ENCODE measurements around the gene FNDC3A. TPM values are rescaled to one million over a fixed set of nuclear protein-coding genes. Genes with fewer than 3 reads are reported as not detected.

FNDC3A gene, protein sequence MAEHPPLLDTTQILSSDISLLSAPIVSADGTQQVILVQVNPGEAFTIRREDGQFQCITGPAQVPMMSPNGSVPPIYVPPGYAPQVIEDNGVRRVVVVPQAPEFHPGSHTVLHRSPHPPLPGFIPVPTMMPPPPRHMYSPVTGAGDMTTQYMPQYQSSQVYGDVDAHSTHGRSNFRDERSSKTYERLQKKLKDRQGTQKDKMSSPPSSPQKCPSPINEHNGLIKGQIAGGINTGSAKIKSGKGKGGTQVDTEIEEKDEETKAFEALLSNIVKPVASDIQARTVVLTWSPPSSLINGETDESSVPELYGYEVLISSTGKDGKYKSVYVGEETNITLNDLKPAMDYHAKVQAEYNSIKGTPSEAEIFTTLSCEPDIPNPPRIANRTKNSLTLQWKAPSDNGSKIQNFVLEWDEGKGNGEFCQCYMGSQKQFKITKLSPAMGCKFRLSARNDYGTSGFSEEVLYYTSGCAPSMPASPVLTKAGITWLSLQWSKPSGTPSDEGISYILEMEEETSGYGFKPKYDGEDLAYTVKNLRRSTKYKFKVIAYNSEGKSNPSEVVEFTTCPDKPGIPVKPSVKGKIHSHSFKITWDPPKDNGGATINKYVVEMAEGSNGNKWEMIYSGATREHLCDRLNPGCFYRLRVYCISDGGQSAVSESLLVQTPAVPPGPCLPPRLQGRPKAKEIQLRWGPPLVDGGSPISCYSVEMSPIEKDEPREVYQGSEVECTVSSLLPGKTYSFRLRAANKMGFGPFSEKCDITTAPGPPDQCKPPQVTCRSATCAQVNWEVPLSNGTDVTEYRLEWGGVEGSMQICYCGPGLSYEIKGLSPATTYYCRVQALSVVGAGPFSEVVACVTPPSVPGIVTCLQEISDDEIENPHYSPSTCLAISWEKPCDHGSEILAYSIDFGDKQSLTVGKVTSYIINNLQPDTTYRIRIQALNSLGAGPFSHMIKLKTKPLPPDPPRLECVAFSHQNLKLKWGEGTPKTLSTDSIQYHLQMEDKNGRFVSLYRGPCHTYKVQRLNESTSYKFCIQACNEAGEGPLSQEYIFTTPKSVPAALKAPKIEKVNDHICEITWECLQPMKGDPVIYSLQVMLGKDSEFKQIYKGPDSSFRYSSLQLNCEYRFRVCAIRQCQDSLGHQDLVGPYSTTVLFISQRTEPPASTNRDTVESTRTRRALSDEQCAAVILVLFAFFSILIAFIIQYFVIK
- 26.2 and 34.2 TPM in 2 replicates for total RNA-seq (2014; rRNA removed; shearing (Covaris generic))

DNA sequence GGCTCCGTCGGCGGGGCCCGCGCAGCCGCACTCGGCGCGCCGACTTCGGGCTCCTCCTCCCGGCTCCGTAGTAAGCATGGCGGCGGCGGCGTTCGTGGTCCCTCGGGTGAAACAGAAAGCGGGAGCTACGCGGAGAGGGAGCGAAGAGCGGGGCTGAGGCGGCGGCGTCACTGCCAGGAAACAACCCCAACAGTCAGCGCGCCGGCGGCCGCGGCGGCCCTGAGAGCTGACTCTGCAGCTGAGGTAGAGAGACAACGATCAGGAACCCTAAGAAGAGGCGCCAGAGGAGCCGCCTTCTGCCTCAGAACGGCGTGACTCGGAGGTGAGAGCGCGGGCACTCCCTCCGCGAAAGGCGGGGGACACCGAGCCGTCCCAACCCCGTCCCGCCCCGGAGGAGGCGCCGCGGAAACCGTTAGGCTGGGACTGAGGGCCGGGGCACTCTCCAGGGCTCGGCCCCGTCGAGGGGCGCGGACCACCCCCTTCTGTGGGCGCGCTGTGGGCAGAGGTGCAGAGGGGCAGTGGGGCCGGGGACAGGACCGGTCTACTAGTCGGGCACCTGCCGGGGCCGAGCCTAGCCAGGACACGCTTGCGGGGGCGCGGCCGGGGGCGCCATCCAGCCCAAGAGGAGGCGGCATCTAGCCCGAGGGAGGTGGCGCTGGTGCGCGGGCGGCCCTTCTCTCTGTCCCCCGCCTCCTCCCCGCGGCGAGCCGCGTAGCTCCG is at the start of gene FNDC3A:
Gene FNDC3A (plus strand): TSS at position 57 of the 720 bp plus-strand sequence. CDS start 30,279 bp downstream, outside the sequence.
- DNase-seq (ENCODE audit: low read depth), result peak; percentile 82

DNA sequence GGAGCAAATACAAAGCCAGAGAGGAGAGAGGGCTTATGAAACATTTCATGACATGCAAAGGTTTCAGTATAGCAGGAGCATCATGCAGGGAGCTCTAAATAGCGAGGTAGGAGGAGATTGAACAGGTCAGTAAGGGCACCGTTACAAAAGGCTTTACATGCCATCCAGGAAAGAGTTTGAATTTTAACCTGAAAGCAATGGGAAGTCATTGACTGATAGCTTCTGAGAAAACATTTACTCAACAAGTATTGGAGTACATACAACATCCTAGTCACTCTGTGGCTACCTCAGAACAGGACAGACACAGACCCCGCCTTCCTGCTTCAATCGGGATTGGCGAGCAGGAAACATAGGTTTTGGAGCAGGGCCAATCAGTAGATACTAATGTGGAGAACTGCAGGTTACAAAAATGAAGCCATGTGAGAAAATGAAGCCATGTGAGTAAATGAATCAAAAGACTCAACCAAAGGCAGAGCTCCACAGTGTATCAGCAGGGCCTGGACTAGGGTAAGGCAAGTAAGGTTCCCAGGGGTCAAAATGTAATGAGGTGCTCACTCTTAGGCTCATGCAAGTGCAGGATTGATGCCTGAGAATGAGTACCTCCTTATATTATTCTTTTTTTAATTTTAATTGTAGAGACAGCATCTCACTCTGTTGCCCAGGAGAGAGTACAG is 46.8 kb upstream of the FNDC3A start:
- no peak for DNase-seq (ENCODE audit: low read depth)

DNA sequence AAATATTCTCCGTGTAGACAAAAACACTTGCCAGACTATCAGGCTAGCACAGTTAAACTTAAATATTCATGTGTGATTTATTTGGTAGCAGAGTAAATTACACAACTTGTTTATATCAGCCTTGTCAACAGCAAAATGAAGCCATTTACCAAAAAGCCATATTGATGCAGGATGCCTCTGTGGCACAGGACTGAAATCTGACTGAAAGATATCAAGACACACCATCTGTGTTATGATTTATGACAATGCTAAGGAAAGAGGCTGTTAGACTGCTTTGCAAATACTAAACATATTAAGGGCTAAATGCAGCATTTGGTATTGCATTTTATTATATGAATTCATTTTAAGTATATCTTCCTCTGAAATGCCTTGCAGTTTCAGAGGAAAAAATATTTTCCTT is 44.8 kb upstream of the FNDC3A start:
- no peak for DNase-seq (ENCODE audit: low read depth)

DNA sequence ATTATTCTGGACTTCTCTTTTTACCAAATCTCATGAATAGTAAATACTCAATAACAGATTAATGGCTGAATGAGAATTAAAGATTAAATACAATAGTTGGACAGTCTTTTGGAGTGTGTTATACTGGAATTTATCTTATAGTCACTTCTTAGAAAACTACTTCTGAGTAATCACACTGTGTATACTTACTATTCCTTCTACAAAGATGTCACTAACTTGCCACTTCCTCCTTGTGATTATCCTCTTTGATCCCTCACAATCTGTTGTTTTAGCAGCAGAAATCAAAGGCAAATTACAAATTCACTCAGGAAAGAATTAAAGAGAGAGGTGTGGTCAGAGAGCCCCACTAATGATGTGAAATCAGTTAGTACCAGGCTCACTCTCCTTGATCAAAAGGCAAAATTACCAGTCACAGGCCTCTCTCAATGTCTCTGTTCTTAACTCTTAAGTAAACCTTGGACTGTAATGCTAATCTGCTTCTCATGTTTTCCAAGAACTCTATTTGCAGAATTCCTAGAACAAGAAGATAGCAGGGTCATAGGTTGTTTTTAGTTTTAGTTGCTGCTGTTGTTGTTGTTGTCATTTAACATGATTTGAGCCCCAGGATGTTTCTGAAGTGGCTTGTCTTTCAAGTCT is 37.3 kb upstream of the FNDC3A start:
- no peak for DNase-seq (ENCODE audit: low read depth)

DNA sequence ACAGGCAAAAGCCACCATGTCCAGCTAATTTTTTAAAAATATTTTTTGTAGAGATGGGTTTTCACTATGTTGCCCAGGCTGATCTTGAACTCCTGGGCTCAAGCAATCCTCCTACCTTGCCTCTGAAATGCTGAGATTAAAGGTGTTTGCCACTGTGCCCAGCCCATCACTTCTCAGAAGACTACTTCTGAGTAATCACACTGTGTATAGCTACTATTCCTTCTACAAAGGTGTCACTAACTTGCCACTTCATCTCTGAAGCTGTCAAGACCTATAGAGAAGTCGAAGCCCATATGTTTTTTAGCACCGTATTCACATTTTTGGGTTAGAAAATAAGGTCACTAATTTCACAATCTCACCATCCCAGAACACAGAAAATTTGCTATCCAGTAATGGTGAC is 36.0 kb upstream of the FNDC3A start:
- no peak for DNase-seq (ENCODE audit: low read depth)

DNA sequence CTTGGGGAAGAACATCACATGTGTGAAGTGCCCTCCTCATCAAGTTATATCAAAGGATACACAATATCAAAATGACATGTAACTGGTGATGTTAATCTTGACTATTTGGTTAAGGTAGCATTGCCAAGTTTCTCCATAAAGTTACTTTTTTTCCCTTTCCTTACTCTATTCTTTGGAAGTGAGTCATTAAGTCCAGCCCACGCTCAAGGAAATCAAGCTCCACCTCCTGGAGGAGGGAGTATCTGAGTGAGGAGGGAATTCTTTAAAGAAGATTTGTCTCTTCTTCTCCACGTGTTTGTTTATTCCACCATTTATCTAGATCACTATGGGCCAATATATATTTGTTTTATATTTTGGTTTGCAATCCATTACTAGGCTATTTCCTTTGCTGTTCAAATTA is 33.6 kb upstream of the FNDC3A start:
- peak; percentile 17 for DNase-seq (ENCODE audit: low read depth)

DNA sequence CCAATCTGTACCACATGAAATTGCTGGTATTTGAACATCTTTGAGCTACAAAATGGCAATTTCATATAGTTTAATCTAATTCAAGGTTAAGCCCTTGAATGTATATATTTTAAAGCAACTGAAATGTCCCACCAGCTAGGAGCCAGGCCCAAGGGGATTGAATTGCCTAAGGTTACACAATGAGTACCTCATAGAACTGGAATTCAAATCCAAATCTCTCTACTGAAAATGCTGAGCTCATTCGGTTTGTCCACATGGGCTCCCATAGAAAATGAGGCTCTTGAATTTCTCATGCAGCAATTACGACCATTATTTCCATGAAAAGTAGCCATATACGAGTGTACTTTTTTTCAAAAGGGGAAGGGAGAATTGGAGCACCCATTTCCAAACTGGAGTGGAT is 31.5 kb upstream of the FNDC3A start:
- no peak for DNase-seq (ENCODE audit: low read depth)

DNA sequence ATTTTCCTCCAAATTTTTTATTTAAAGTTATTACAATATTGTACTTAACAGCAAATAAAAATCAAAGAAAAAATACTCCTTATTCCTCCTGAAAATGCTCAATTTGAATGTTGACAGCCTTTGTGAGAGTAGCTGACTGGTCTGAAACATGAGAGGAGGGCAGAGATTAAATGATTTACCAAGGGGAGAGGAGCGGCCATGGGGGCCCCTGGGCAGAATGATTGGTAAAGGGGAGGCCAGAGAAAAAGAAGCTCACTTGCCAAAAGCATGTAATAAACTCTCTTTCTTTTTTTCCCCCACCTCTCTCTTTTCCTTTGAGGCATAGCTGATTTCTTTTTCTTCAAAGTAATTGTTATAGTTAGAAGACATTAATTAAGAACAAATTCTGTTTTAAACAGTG is 30.1 kb upstream of the FNDC3A start:
- DNase-seq (ENCODE audit: low read depth), result no peak

DNA sequence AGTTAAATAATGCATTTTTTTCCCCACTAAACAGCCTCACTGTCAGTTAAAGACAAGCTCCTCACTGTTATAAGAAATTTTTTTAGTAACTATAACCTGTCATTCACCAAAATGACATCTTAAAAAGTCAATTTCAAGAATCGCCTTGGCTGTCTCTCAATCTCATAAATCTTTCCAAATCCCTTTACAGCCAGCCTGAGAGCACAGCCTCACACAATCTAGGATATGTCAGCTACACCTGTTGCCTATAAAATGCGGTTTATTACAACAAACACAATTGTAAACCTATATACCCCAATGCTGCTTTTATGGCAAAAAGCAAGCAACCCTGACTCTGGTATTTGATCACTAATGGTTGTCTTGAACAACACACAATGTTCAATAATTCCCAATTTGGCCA is 29.5 kb upstream of the FNDC3A start:
- no peak for DNase-seq (ENCODE audit: low read depth)

DNA sequence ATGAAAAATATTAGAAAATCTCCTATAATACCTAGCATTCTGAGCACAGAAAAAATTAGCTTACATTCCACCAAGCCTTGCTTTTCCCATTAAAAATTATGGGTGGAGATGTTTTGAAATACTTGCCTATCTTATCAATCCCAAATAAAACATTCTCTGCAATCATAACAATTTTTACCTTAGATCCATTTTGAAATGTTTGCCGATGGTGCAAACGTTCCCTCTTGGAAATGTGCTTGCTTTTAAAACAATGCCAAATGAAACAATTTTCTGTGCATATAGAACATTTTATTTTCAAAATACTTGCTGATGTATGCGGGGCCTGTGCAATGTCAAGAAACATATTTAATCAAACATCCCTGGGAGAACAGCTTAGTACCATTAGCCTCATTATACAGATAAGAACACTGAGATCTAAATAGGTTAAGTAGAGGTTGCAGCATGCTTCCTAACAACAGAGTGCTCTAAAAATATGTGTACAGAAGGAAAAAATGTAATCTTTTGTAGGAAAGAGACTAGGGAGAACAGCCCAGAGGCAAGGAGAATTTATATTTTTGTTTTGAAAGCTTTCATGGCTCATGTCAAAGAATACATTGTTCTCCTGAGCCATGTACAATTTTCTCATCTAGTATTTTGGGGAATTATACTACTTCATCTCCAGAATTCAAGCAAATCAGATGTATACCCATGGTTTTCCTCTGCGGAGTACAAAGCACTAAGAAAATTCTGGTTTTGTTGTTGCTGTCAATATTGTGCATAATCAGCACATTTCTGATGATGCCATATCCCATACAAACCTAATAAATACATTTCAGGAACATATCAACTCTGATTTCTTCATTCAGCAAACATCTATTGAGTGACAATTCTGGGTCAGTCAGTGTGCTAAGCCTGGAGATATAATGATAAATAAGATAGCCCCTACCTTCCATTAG is 25.9 kb upstream of the FNDC3A start:
- DNase-seq (ENCODE audit: low read depth), result no peak

DNA sequence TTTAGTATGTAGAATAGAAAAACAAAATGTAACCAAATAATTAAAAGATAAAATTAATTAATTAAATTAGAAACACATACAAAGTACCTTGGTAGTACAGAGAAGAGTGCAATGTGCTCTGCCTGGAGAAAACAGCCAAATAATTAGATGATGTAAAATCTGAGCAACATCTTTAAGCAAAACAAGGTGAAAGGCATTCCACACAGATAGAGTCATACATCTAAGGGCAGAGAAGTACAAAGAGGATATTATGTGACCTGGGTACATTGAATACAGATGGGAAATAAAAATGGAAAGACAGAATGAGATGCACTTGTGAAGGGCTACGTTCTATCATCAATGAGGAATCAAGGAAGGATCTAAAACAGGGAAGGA is 25.2 kb upstream of the FNDC3A start:
- DNase-seq (ENCODE audit: low read depth), result no peak

DNA sequence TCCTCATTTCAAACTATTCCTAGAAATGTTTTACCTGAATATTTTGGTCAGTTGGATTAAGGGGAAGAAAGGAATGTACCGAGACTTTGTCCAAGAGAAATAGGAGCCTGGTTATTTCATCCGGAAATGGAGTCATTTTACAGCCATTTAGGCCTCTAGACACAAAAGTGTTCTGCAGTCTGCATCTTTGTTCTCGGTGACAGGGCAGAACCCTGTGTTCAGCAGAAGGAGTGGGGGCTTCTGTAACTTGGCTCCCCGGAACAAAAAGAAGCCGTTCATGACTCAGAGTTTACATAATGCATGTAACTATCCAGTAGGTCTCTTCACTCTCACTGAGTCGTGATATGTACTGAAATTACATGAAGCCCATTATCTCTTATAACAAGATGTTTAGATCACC is 21.6 kb upstream of the FNDC3A start:
- peak; percentile 30 for DNase-seq (ENCODE audit: low read depth)

DNA sequence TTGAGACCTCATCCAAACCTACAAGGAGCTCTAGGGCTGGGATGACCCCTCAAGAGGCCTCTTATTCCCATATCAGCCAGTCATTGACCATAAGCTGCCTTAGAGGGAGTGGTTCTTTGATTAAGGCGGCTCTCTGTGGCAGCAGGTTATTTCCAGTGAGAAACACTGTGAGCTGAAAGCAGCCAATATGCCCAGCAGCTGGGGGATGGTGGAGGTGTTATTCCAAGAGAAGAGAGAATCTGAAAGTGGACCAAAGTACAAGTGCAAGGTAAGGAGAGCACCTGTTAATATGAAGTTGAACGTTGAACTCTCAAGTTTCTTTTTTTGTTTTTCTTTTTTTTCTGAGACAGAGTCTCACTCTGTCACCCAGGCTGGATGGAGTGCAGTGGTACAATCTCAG is 20.2 kb upstream of the FNDC3A start:
- no peak for DNase-seq (ENCODE audit: low read depth)

DNA sequence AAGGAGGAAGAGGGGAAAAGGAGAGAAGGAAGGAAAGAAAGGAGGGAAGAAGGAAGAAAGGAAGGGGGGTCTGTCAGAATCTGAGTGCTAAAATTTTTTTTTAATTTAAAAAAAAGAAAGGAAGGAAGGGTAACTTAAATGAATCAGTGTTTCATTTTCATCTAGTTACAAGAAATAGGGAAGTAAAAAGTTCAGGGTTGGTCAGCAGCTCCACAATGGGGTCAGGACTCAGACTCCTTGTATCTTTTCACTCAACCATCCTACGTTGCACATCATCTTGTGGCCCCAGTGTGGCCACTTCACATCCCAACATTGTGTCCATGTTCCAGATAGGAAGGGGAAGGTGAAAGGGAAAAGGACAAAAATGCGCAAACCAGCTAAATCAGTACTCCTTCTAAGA is 14.3 kb upstream of the FNDC3A start:
- DNase-seq (ENCODE audit: low read depth), result no peak

DNA sequence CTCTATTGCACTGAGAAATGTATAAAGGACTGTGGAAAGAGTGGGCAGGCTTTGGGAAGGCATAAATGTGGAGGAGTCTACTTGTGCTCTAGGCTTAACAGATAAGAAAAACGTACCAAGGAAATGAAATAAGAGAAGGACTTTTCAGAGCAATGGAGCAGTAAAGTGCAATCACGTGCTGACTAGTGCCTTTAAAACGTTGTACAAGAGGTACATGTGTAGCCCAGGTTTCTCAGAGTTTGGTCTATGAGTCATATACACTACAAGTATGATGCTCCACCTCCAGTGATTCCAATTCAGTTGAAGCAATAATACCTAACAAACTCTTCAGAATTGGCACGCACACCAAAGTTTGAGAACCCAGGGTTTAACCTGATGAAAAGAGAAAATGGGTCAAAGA is 13.4 kb upstream of the FNDC3A start:
- DNase-seq (ENCODE audit: low read depth), result no peak

DNA sequence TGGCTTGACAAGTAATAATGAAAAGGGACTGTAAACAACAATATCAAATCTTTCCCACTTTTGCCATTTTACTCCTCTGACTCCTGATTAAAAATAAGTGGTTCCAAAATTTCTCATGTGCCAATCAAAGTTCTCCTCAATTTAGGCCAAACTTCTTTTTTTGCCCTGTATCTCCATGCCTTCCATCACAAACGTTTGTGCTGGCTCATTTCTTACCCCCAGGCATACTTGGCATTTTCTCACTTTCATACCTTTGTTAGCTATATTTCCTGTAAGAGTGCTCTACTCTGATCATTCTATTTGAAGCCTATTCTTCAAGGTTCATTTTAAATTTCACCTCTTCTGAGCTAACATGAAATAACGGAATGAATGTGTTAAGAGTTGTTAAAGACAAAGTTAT is 10.0 kb upstream of the FNDC3A start:
- DNase-seq (ENCODE audit: low read depth), result no peak

DNA sequence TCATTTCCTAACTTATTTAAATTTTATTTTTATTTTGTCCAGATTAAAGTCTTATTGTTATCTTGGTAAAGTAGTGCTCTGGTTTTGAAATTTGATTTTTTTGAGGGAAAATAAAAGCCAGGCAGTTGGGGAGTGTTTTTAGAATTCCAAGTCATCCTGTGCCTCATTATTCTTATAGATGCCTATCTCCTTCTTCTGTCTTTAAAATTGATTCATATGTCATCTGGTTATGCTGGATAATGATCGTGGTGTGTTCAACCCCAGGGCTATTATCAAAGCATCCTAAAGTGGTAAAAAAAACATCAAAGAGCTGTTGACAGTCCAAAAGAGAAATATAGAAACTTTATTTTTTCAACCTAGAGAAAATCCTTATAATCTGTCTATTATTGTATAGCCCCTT is 6.0 kb upstream of the FNDC3A start:
- no peak for DNase-seq (ENCODE audit: low read depth)

DNA sequence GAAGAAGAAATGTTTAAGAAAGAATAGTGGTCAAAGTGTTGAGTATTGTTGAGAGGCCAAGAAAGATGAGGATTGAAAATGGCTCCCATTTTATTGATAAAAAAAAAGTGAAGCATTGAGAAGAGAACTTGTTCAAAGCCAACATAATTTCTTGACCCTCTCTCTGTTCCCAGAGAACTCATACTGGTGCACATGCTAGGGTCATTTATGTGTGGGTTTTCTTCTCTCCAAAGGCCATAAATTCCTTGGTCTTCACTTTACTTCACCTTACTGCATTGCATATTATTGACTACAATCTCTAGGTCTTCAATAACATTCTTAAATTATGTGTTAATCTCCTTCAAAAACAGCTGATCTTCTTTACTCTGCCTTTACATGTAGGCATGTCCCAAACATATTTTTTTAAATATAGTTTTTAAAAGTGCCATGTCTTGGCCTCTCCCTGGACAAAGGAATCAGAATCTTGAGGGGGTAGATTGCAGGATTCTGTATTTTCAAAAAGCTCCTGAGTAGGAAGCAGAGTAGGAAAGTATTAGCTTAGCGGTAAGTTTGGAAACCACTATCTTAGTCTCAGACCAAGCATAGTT is 1.8 kb upstream of the FNDC3A start:
- no peak for DNase-seq (ENCODE audit: low read depth)

Measured in Daoy (cell line).